ENCODE measurements around the gene UBE2D1. TPM values are rescaled to one million over a fixed set of nuclear protein-coding genes. Genes with fewer than 3 reads are reported as not detected.

Gene UBE2D1
- total and polyA plus RNA-seq, 9 of the 15 experiments (the other 6 are each of a cell fraction or from before 2014, with no cell fraction given) = 4.1 to 24.4 (median 12.3) TPM

- TF ChIP-seq, protein P1, sequence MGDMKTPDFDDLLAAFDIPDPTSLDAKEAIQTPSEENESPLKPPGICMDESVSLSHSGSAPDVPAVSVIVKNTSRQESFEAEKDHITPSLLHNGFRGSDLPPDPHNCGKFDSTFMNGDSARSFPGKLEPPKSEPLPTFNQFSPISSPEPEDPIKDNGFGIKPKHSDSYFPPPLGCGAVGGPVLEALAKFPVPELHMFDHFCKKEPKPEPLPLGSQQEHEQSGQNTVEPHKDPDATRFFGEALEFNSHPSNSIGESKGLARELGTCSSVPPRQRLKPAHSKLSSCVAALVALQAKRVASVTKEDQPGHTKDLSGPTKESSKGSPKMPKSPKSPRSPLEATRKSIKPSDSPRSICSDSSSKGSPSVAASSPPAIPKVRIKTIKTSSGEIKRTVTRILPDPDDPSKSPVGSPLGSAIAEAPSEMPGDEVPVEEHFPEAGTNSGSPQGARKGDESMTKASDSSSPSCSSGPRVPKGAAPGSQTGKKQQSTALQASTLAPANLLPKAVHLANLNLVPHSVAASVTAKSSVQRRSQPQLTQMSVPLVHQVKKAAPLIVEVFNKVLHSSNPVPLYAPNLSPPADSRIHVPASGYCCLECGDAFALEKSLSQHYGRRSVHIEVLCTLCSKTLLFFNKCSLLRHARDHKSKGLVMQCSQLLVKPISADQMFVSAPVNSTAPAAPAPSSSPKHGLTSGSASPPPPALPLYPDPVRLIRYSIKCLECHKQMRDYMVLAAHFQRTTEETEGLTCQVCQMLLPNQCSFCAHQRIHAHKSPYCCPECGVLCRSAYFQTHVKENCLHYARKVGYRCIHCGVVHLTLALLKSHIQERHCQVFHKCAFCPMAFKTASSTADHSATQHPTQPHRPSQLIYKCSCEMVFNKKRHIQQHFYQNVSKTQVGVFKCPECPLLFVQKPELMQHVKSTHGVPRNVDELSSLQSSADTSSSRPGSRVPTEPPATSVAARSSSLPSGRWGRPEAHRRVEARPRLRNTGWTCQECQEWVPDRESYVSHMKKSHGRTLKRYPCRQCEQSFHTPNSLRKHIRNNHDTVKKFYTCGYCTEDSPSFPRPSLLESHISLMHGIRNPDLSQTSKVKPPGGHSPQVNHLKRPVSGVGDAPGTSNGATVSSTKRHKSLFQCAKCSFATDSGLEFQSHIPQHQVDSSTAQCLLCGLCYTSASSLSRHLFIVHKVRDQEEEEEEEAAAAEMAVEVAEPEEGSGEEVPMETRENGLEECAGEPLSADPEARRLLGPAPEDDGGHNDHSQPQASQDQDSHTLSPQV (IDR thresholded peaks at IDR 0.05) = no peak
- TF ChIP-seq ZNF75A (CRISPR knock-in tag; IDR thresholded peaks at IDR 0.05) (no peak), HCFC1 (IDR thresholded peaks at IDR 0.05; ENCODE audit: low read depth, low read length) (peak; percentile 93)
- TF ChIP-seq, protein P2, sequence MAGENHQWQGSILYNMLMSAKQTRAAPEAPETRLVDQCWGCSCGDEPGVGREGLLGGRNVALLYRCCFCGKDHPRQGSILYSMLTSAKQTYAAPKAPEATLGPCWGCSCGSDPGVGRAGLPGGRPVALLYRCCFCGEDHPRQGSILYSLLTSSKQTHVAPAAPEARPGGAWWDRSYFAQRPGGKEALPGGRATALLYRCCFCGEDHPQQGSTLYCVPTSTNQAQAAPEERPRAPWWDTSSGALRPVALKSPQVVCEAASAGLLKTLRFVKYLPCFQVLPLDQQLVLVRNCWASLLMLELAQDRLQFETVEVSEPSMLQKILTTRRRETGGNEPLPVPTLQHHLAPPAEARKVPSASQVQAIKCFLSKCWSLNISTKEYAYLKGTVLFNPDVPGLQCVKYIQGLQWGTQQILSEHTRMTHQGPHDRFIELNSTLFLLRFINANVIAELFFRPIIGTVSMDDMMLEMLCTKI (IDR thresholded peaks at IDR 0.05; ENCODE audit: partially characterized antibody) = no peak
These were observed at the start of gene UBE2D1 (continued) for GRCh38 chr10:58334817-58335305.

All from K562 (cell line).